ENCODE data around the gene EIF2S2.

Gene EIF2S2

DNA sequence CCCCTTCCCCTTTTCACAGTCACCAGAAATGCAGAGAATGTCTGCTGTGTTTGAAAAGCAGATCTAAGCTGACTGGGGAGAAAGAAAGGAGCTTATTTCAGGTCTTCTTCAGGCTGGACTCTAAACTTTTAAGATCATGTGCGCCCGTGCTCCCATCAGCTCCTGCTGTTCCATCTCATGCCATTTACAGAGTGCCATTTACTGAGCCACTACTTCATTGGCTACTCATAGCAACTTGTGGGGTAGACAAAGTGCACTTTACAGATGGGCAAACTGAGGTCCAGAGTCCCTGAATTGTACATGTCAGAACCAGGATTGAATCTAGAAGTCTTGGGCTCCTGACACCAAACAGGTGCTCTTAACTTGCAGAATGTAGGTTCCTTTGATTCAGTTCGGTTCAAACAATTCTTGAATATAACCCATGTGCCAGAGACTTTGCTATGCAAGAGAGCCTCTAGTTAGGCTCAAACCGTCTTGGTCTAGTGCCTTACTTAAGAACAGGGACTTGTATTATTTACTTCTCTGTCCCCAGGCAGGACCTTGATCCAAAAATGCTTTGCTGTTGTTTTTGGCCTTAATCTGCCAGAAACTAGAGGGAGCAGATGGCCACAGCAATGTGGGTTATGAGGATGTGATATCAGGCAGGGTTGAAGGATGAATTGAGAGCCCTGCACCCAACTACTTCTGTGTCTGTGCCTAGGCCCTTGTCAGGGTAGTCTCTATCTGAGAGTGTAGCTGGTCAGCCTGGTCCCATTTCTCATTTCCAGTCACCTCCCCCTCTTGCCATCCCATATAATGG, 61.9 kb downstream of the EIF2S2 start:
- Mint-ChIP-seq H3K4me3 (no peak overlapping the region), H3K27ac (peak overlapping the region; percentile 42), H3K9me3 (no peaks in the 10 kb centered on the region), H3K27me3 (no peaks in the 10 kb centered on the region), H3K4me1 (peaks cover 49% of the 10 kb centered on the region), H3K36me3 (peaks cover 7% of the 10 kb centered on the region)
- DNase-seq (ENCODE audit: low spot score in 2 of 2): no peak
- no peak for ATAC-seq (ENCODE audit: low read depth)

- H3K27ac Mint-ChIP-seq: peak overlapping the region; percentile 42
- peaks cover 49% of the 10 kb centered on the region for H3K4me1 Mint-ChIP-seq
Measured at GRCh38 chr20:34049389-34049788, 62.7 kb downstream of the EIF2S2 start.

DNA sequence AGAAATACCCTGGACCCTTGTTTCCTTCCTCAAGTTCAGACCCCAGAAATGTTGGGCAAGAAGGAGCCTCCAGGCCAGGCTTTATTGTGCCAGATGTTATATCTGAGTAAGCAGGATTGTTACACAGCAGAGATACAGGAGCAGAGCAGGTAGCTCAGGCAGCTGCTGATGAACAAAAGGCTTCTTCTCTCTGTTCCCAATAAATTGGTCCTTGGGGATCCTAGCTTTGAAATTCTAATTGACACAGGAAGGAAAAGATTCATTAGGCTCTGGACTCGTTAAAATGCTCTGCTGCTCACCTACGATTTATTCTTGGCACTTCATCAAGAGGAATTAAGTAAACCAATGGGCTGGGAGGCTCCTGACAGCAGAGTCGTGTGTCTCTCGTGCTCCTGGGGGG, 64.1 kb downstream of the EIF2S2 start:
- Mint-ChIP-seq H3K4me1 (peaks cover 49% of the 10 kb centered on the region), H3K9me3 (no peaks in the 10 kb centered on the region), H3K4me3 (no peak overlapping the region), H3K27ac (no peak overlapping the region), H3K27me3 (no peaks in the 10 kb centered on the region), H3K36me3 (peaks cover 12% of the 10 kb centered on the region)
- DNase-seq (ENCODE audit: low spot score in 2 of 2): no peak
- ATAC-seq (ENCODE audit: low read depth): no peak

More at GRCh38 chr20:34049389-34049788, 62.7 kb downstream of the EIF2S2 start:
- Mint-ChIP-seq H3K9me3 (no peaks in the 10 kb centered on the region), H3K36me3 (peaks cover 7% of the 10 kb centered on the region), H3K27me3 (no peaks in the 10 kb centered on the region), H3K4me3 (no peak overlapping the region)
- no peak for DNase-seq (ENCODE audit: low spot score in 2 of 2)
- no peak for ATAC-seq (ENCODE audit: low read depth)

DNA sequence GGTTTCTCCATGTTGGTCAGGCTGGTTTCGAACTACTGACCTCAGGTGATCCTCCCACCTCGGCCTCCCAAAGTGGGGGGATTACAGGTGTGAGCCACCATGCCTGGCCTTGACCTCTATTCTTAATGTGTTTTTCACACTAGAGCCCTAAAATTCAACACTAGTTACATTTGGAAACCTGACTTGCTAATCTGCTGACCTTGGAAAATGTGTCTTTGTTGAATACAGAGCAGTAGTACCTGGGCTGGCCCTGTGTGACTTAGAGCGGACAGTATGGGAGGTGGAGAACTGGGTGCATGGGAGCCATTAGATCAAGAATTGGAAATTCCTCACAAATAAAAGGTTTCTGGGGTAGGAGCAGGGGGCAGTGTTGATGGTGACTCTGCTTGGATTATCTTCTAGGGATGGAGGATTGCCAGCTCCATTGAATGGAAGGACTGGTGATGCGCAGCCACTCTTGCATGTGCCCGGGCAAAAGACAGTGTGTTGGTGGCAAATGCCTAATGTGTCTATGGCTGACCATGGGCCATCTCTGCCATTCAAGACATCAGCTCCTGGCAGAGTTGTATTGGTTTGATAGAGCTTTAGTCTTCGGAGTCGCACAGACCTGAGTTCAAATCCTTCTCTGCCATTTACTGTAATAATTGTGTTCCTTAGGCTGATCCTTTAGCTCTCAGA, 64.9 kb downstream of the EIF2S2 start:
- Mint-ChIP-seq H3K4me1 (peaks cover 53% of the 10 kb centered on the region), H3K27me3 (no peaks in the 10 kb centered on the region), H3K4me3 (no peak overlapping the region), H3K27ac (peak overlapping the region; percentile 71), H3K36me3 (peaks cover 12% of the 10 kb centered on the region), H3K9me3 (no peaks in the 10 kb centered on the region)
- DNase-seq (ENCODE audit: low spot score in 2 of 2): no peak
- ATAC-seq (ENCODE audit: low read depth): no peak

GRCh38 chr20:34045930-34046725, 65.9 kb downstream of the EIF2S2 start:
- Mint-ChIP-seq H3K9me3 (no peaks in the 10 kb centered on the region), H3K4me1 (peaks cover 57% of the 10 kb centered on the region), H3K4me3 (no peak overlapping the region), H3K27ac (peak overlapping the region; percentile 61), H3K27me3 (no peaks in the 10 kb centered on the region), H3K36me3 (peaks cover 13% of the 10 kb centered on the region)
- DNase-seq (ENCODE audit: low spot score in 2 of 2): no peak
- ATAC-seq (ENCODE audit: low read depth): no peak

DNA sequence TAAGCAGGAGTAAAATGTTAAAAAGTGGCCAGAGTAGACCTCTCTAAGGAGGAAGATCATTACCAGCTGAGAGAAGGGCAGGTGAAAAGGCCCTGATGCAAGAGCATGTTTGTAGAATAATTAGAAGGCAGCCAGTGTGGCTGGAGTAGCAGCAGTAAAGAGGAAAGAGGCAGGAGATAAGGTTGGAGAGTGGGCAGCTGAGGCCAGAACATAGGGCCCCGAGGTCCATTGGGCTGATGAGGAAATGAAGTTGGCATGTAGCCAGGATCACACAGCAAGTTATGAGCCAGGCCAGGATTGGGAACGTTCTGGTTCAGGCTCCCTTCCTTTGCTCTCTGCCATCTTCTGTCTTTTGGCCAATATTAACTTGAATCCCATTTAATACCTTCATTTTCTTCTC, 66.7 kb downstream of the EIF2S2 start:
- H3K4me3 Mint-ChIP-seq: no peak overlapping the region

GRCh38 chr20:34043025-34043424, 69.0 kb downstream of the EIF2S2 start:
- no peaks in the 10 kb centered on the region for H3K9me3 Mint-ChIP-seq
- no peak for DNase-seq (ENCODE audit: low spot score in 2 of 2)
- H3K27ac Mint-ChIP-seq: peak overlapping the region; percentile 79
- ATAC-seq (ENCODE audit: low read depth): no peak
- no peaks in the 10 kb centered on the region for H3K27me3 Mint-ChIP-seq
- H3K36me3 Mint-ChIP-seq: peaks cover 13% of the 10 kb centered on the region
- peaks cover 44% of the 10 kb centered on the region for H3K4me1 Mint-ChIP-seq
- H3K4me3 Mint-ChIP-seq: no peak overlapping the region

More for the DNA sequence above, 66.7 kb downstream of the EIF2S2 start:
- H3K27me3 Mint-ChIP-seq: no peaks in the 10 kb centered on the region
- DNase-seq (ENCODE audit: low spot score in 2 of 2): no peak
- peaks cover 54% of the 10 kb centered on the region for H3K4me1 Mint-ChIP-seq
- H3K36me3 Mint-ChIP-seq: peaks cover 13% of the 10 kb centered on the region
- no peak for ATAC-seq (ENCODE audit: low read depth)
- H3K27ac Mint-ChIP-seq: peak overlapping the region; percentile 10
- H3K9me3 Mint-ChIP-seq: no peaks in the 10 kb centered on the region

GRCh38 chr20:34042262-34042661, 69.8 kb downstream of the EIF2S2 start:
- ATAC-seq (ENCODE audit: low read depth) (no peak), DNase-seq (ENCODE audit: low spot score in 2 of 2) (no peak)
- Mint-ChIP-seq H3K27me3 (no peaks in the 10 kb centered on the region), H3K9me3 (no peaks in the 10 kb centered on the region), H3K4me1 (peaks cover 48% of the 10 kb centered on the region), H3K4me3 (no peak overlapping the region), H3K27ac (peak overlapping the region; percentile 79), H3K36me3 (peaks cover 12% of the 10 kb centered on the region)

GRCh38 chr20:34041226-34041625, 70.8 kb downstream of the EIF2S2 start:
- peaks cover 53% of the 10 kb centered on the region for H3K4me1 Mint-ChIP-seq
- H3K36me3 Mint-ChIP-seq: peaks cover 9% of the 10 kb centered on the region
- H3K9me3 Mint-ChIP-seq: no peaks in the 10 kb centered on the region
- no peaks in the 10 kb centered on the region for H3K27me3 Mint-ChIP-seq
- DNase-seq (ENCODE audit: low spot score in 2 of 2): no peak
- no peak overlapping the region for H3K4me3 Mint-ChIP-seq
- ATAC-seq (ENCODE audit: low read depth): no peak
- peak overlapping the region; percentile 79 for H3K27ac Mint-ChIP-seq

GRCh38 chr20:34040300-34040995, 71.6 kb downstream of the EIF2S2 start:
- no peak for DNase-seq (ENCODE audit: low spot score in 2 of 2)
- Mint-ChIP-seq H3K27me3 (no peaks in the 10 kb centered on the region), H3K4me3 (no peak overlapping the region), H3K4me1 (peaks cover 51% of the 10 kb centered on the region), H3K36me3 (peaks cover 10% of the 10 kb centered on the region), H3K27ac (no peak overlapping the region), H3K9me3 (no peaks in the 10 kb centered on the region)
- ATAC-seq (ENCODE audit: low read depth): no peak
